Measurements from ENCODE around the gene HOMER2.
"Not testable (repeated sequence)": the region's sequence is repeated elsewhere in the genome, so short reads cannot be mapped to it uniquely, and the experiment has no call there.

The HOMER2 gene

DNA sequence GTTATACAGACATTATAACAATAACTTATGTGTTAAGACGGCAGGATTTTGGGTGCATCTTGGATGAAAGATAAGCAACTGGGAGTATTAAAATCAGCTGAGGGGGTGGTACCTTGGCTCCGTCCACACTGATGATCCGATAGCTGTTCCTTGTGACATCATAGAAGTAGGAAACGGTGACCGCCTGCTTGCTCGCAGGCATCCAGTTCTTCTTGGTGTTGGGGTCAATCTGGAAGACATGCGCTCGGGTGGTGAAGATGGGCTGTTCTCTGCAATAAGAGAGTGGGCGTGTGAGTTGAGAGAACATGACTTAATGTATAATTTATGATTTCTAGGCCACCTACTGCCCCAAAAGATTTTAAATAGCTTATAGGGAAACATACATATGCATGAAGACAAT, 59.9 kb downstream of the HOMER2 start:
- no peak for DNase-seq

DNA sequence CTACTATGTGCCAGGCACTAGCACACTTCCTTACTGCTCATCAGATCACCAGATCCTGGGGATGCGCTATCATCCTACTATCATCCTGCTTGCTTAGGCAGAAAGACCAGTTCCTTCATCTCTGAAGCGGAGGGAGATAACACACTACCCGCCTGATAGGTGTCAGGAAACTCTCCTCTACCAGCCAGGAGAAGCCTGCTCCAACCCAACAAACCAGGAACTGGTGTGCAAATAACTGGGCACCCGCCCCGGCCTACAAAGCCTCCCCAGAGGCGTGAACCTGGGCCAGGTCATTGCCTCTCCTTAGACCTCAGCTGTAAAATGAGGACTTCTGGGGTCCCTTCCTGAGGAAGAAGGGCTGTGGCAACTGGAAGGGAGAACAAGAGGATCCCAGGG, 61.5 kb downstream of the HOMER2 start:
- DNase-seq, result no peak

GRCh38 chr15:82890338-82890994, 62.1 kb downstream of the HOMER2 start:
- DNase-seq, result no peak

- DNase-seq, result no peak
These were observed 70.1 kb downstream of the HOMER2 start for GRCh38 chr15:82882273-82882928.

- no peak for DNase-seq
These were observed 70.8 kb downstream of the HOMER2 start for GRCh38 chr15:82881747-82882146.

DNA sequence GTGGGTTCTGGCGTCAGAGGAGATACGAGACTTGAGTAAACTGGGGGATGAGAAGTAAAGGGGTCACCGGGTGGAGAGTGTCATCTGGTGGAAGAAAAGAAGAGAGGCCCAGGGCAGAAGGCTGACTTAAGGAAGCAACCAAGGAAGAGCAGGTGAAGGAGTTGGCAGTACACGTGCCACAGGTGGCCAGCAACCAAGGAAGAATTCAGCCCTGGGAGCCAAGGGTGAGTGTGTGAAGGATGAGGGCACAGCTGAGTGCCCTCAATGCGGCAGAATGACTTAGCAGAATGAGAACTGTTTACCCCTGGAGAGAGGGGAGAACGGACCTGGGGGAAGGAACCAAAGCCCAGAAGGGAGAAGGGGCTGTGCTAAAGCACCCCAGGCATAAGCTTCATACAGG, 71.8 kb downstream of the HOMER2 start:
- DNase-seq, result no peak

GRCh38 chr15:82878325-82878724, 74.2 kb downstream of the HOMER2 start:
- DNase-seq, result no peak

DNA sequence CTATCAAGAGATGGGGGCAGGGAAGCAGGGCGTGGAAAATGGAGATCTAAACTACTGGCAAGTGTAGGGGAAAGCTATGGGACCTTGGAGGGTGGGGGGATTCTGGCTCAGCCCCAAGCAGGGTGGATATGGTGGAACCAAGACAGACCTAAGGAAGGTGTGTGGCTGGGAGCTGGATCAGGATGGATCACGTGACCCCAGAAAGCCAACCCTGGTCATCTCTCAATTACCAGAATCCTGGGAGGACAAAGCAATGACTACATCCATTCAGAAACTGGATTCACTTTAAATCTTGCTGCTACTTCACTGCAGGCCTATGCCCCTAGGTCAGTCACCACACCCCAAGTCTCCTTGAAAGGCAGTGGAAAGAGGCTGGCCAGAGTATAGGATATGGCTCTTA, 74.7 kb downstream of the HOMER2 start:
- no peak for DNase-seq

GRCh38 chr15:82875411-82876003, 77.0 kb downstream of the HOMER2 start:
- DNase-seq, result no peak

DNA sequence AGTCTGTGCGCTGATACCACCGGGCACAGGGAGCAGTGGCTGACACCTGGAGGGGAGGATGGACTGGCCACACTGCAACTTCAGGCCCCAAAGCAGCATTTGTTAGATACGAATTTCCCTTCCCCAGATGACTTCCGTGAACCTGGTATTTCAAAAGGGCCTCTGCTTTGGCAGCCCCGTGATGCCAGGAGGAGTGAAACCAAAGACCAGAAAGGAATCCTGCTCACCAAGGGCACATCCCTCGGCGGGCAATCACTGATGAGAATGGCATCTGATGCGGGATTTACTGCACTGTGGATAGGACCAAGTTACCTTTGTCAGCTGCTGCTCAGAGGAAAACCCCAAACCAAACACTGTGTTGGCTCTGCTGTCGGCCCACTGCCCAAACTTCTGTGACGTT, 77.6 kb downstream of the HOMER2 start:
- DNase-seq, result no peak

GRCh38 chr15:82874267-82874666, 78.3 kb downstream of the HOMER2 start:
- no peak for DNase-seq

- no peak for DNase-seq
These were observed 79.4 kb downstream of the HOMER2 start for GRCh38 chr15:82873000-82873680.

DNA sequence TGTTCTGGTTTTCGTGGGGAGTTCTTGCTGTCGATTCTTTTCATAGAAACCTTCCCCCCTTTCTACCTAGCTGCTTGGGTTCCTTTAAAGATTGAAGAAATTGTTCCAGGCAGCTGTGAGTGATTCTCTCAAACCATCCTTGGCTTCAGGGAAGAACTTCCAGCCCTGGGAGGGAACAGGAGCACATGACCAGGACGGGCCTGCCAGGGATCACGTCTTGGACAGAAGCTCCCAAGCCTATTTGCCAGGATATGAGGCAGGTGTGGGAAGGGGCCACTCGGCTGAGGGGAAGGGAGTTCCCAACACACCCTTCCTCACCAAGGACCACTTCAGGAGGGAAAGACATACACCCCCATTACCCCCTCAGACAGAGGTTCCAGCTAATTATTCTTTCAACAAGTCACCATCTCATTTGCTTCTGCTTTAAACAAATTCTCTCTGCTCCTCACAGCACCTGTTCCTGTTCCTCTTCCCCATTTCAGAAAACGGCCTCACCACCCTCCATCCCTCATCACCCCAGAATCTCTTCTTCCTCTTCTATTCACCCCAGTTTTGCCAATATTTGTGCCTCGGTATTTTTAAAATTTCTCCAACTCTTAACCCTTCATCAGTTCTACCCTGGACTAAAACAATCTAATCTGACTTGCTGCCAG, 80.6 kb downstream of the HOMER2 start:
- DNase-seq, result no peak

- no peak for DNase-seq
These were observed 81.2 kb downstream of the HOMER2 start for GRCh38 chr15:82871358-82871757.

GRCh38 chr15:82870727-82871320, 81.7 kb downstream of the HOMER2 start:
- no peak for DNase-seq

DNA sequence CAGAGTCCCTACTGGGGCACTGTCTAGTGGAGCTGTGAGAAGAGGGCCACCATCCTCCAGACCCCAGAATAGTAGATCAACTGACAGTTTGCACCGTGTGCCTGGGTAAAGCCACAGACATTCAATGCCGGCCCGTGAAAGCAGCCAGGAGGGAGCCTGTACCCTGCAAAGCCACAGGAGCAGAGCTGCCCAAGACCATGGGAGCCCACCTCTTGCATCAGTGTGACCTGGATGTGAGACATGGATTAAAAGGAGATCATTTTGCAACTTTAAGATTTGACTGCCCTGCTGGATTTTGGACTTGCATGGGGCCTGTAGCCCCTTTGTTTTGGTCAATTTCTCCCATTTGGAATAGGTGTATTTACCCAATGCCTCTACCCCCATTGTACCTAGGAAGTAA, 86.5 kb downstream of the HOMER2 start:
- not testable (repeated sequence) for DNase-seq

DNA sequence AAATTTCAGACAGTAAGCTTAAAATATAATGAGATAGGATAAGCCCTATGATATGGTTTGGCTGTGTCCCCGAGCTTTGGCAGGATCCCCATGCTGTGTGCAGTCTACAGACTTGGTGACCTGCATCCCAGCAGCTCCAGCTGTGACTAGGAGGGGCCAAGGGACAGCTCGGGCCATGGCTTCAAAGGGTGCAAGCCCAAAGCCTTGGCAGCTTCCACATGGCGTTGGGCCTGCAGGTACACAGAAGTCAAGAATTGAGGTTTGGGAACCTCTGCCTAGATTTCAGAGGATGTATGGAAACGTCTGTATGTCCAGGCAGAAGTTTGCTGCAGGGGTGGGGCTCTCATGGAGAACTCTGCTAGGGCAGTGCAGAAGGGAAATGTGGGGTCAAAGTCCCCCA, 86.9 kb downstream of the HOMER2 start:
- DNase-seq, result not testable (repeated sequence)

GRCh38 chr15:82864967-82865366, 87.6 kb downstream of the HOMER2 start:
- no peak for DNase-seq

GRCh38 chr15:82862886-82863285, 89.6 kb downstream of the HOMER2 start:
- no peak for DNase-seq

GRCh38 chr15:82858932-82859331, 93.6 kb downstream of the HOMER2 start:
- DNase-seq, result no peak

DNA sequence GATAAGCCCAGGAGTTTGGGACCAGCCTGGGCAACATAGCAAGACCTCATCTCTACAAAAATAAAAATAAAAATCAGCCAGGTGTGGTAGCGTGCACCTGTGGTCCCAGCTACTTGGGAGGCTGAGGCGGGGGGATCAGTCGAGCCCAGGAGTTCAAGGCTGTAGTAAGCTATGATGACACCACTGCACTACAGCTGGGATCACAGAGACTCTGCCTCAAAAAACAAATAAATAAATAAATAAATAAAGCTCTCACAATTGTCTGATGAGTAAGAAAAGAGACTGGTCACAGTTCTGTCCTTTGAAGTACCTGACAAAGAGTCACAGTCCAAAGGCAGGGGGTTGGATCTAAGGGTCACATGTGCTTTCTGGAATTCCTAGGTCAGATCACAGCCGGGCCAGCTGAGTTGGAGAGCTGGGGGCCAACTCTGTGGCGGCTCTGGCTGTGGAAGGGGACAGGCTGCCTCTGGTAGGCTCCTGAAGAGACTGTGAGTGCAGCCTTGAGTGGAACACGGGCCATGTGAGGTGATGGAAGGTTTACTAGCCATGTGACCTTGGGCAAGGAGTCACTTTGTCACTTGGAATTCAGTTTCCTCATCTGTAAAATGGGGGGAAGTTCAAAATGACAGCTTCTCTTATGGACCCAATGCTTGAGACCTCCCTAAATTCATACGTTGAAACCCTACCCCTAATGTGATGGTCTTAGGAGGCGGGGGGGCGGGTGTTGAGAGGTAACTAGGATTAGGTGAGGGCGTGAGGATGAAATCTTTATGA, 95.9 kb downstream of the HOMER2 start:
- no peak for DNase-seq
